H9 (cell line): Measurements from ENCODE around the gene FTH1. TPM values are rescaled to one million over a fixed set of nuclear protein-coding genes. Genes with fewer than 3 reads are reported as not detected.

Experiments used
- DNase-seq: peaks from one replicate; pipeline ENCODE4 v3.0.0-alpha.2; 2017
- H2AFZ ChIP-seq: one replicate; pipeline ENCODE4 v1.6.1; 2013; ENCODE audit warnings: mild to moderate bottlenecking, low read length, control low read depth, moderate library complexity
- H2AK5ac ChIP-seq: 2 replicates; pipeline ENCODE4 v1.6.1; 2013; ENCODE audit warnings: low read length, control low read depth, mixed read lengths; ENCODE audit not compliant: insufficient read length
- H2BK120ac ChIP-seq: one replicate; pipeline ENCODE4 v1.6.1; 2013; ENCODE audit warnings: low read depth, mild to moderate bottlenecking, low read length, control low read depth, inconsistent platforms; ENCODE audit not compliant: poor library complexity, severe bottlenecking
- H2BK12ac ChIP-seq: 2 replicates; pipeline ENCODE4 v1.6.1; 2013; ENCODE audit warnings: low read length, control low read depth, mixed read lengths, low read depth; ENCODE audit not compliant: insufficient read length
- H2BK15ac ChIP-seq: 2 replicates; pipeline ENCODE4 v1.6.1; 2013; ENCODE audit warnings: low read depth, low read length, control low read depth
- H2BK20ac ChIP-seq: one replicate; pipeline ENCODE4 v1.6.1; 2013; ENCODE audit warnings: low read depth, mild to moderate bottlenecking, low read length, control low read depth, inconsistent platforms; ENCODE audit not compliant: poor library complexity, severe bottlenecking
- H2BK5ac ChIP-seq: 2 replicates; pipeline ENCODE4 v1.6.1; 2013; ENCODE audit warnings: low read length, control low read depth, mixed read lengths; ENCODE audit not compliant: insufficient read length
- H3K14ac ChIP-seq: 2 replicates; pipeline ENCODE4 v1.6.1; 2013; ENCODE audit warnings: low read length, control low read depth; ENCODE audit not compliant: insufficient read depth
- H3K18ac ChIP-seq: 2 replicates; pipeline ENCODE4 v1.6.1; 2013; ENCODE audit warnings: low read depth, mild to moderate bottlenecking, mixed read lengths, low read length, control low read depth; ENCODE audit not compliant: insufficient read length
- H3K23ac ChIP-seq: 2 replicates; pipeline ENCODE4 v1.6.1; 2013; ENCODE audit warnings: low read length, control low read depth, mixed read lengths, low read depth; ENCODE audit not compliant: insufficient read length
- H3K23me2 ChIP-seq: 2 replicates; pipeline ENCODE4 v1.6.1; 2013; ENCODE audit warnings: low read depth, mild to moderate bottlenecking, mixed read lengths, low read length, control low read depth; ENCODE audit not compliant: insufficient read length, poor library complexity, severe bottlenecking
- H3K27ac ChIP-seq: 2 replicates; pipeline ENCODE4 v1.5.1; 2013; ENCODE audit warnings: low read length, control low read depth, mixed read lengths, low read depth; ENCODE audit not compliant: insufficient read length
- H3K27me3 ChIP-seq: 2 replicates; pipeline ENCODE4 v1.6.1; 2013; ENCODE audit warnings: low read length, control low read depth, inconsistent platforms; ENCODE audit not compliant: insufficient read depth
- H3K4ac ChIP-seq: 2 replicates; pipeline ENCODE4 v1.6.1; 2013; ENCODE audit warnings: low read depth, mild to moderate bottlenecking, control low read depth, inconsistent platforms, low read length, moderate library complexity
- H3K4me1 ChIP-seq: 2 replicates; pipeline ENCODE4 v1.6.1; 2013; ENCODE audit warnings: low read length, control low read depth, inconsistent platforms; ENCODE audit not compliant: insufficient read depth
- H3K4me2 ChIP-seq: 2 replicates; pipeline ENCODE4 v1.6.1; 2013; ENCODE audit warnings: low read length, control low read depth, mixed read lengths; ENCODE audit not compliant: insufficient read length, insufficient read depth
- H3K56ac ChIP-seq: 2 replicates; pipeline ENCODE4 v1.6.1; 2013; ENCODE audit warnings: low read depth, mild to moderate bottlenecking, mixed read lengths, low read length, control low read depth; ENCODE audit not compliant: insufficient read length
- H3K79me1 ChIP-seq: 2 replicates; pipeline ENCODE4 v1.6.1; 2013; ENCODE audit warnings: low read depth, mild to moderate bottlenecking, moderate library complexity, low read length, control low read depth, inconsistent platforms; ENCODE audit not compliant: insufficient read depth, poor library complexity, severe bottlenecking
- H3K79me2 ChIP-seq: 2 replicates; pipeline ENCODE4 v1.6.1; 2013; ENCODE audit warnings: low read length, control low read depth, inconsistent platforms; ENCODE audit not compliant: insufficient read depth
- H3K9ac ChIP-seq: 2 replicates; pipeline ENCODE4 v1.6.1; 2013; ENCODE audit warnings: low read length, control low read depth, mixed read lengths; ENCODE audit not compliant: insufficient read length; ENCODE audit errors: extremely low read depth
- H3K9me3 ChIP-seq: one replicate; pipeline ENCODE4 v1.6.1; 2013; ENCODE audit warnings: low read depth, low read length, inconsistent platforms; ENCODE audit not compliant: control insufficient read depth
- H3T11ph ChIP-seq: one replicate; pipeline ENCODE4 v1.6.1; 2013; ENCODE audit warnings: mild to moderate bottlenecking, low read length, control low read depth, inconsistent platforms
- H4K20me1 ChIP-seq: one replicate; pipeline ENCODE4 v1.6.1; 2013; ENCODE audit not compliant: control insufficient read depth, insufficient read length, insufficient read depth
- H4K5ac ChIP-seq: 2 replicates; pipeline ENCODE4 v1.6.1; 2013; ENCODE audit warnings: low read depth, mild to moderate bottlenecking, mixed read lengths, low read length, control low read depth; ENCODE audit not compliant: insufficient read length
- H4K8ac ChIP-seq: replicated peaks from 2 replicates; pipeline ENCODE4 v1.6.1; 2013; ENCODE audit warnings: low read length, control low read depth, mixed read lengths, low read depth; ENCODE audit not compliant: insufficient read length
- H4K91ac ChIP-seq: 2 replicates; pipeline ENCODE4 v1.6.1; 2013; ENCODE audit warnings: low read depth, mild to moderate bottlenecking, moderate library complexity, mixed read lengths, low read length, control low read depth; ENCODE audit not compliant: insufficient read length
- H3K27ac Mint-ChIP-seq, 3 experiments: 2 replicates in 2 of 3; 3 replicates in 1 of 3; pipeline ENCODE4 v1.8.0; 2020 to 2021; ENCODE audit warnings: mixed read lengths in 3 of 3, mild to moderate bottlenecking in 1 of 3, moderate library complexity in 1 of 3
- H3K27me3 Mint-ChIP-seq: 2 replicates; pipeline ENCODE4 v1.8.0; 2021; ENCODE audit warnings: low read depth, mild to moderate bottlenecking, moderate library complexity, mixed read lengths
- H3K36me3 Mint-ChIP-seq, 3 experiments: 2 replicates in 2 of 3; 3 replicates in 1 of 3; pipeline ENCODE4 v1.8.0; 2020 to 2021; ENCODE audit warnings: low read depth in 3 of 3, mixed read lengths in 3 of 3; ENCODE audit not compliant: insufficient read depth in 1 of 3
- H3K4me1 Mint-ChIP-seq, 2 experiments: 2 replicates each; pipeline ENCODE4 v1.8.0; 2020; ENCODE audit warnings: mixed read lengths in 2 of 2
- H3K4me3 Mint-ChIP-seq, 2 experiments: 2 replicates in 1 of 2; 3 replicates in 1 of 2; pipeline ENCODE4 v1.8.0; 2020 to 2021; ENCODE audit warnings: mild to moderate bottlenecking in 2 of 2, mixed read lengths in 2 of 2, moderate library complexity in 1 of 2
- H3K9me3 Mint-ChIP-seq, 2 experiments: 2 replicates in 1 of 2; 3 replicates in 1 of 2; pipeline ENCODE4 v1.8.0; 2020; ENCODE audit warnings: mild to moderate bottlenecking in 2 of 2, mixed read lengths in 2 of 2, moderate library complexity in 1 of 2
- WGBS: extraction: QIAGEN DNeasy Blood & Tissue Kit; methylation state at CpG from one replicate; pipeline ENCODE4 v1.1.7; 2013; ENCODE audit warnings: missing lambda C conversion rate, low lambda C conversion rate, mixed read lengths; ENCODE audit not compliant: insufficient read length; ENCODE audit errors: extremely low coverage; 5-methylcytosine and 5-hydroxymethylcytosine counted together
- total RNA-seq: library from RNA; stranded (reverse); gene quantifications from 2 replicates; pipeline ENCODE4 v1.2.1, GENCODE V29; 2021
- TF ChIP-seq, protein P1 (sequence below): fragments of 200-600 bp; sonication (generic); conservative IDR thresholded peaks from 3 replicates; pipeline ENCODE4 v1.8.0; 2021; ENCODE audit warnings: antibody characterized with exemption, mild to moderate bottlenecking

Gene FTH1
- total RNA-seq, 1 experiment from 2014 or later: 1,505 TPM

DNA sequence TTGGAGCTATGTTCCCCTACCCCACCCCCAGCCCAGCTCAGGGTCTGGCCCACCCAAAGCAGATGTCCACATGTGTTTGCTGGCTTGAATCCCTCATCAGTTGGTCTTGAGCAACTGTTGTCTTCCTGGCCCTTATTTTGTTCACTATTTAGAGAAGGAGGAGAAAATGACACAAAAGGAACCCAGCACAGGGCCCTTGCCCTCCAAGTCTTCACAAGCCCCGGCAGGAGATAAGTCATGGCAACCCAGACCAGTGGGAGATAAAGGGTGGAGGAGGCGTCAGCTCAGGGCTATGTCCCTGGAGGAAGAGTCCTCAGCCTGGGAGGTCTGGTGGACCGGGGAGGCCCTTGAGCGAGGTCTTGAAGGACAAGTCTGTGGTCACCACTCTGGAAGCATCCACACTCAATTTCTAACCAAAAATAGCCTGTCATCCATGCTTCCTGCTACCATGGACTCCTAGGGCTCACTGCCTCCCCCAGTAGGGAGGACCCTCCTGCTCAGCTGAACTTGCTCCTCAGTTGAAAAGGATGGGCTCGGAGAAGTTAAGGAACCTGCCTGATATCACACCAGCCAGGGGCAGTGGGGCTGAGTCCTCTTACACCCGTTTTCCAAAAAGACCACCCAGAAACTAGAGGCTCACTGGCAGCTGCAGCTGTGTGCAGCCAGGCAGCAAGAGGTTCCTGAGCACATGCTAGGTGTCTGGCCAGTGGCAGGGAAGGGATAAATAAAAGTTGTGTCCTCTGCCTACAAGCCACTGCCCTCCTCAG is 48.3 kb downstream of the FTH1 start:
- no CpG with 5 or more reads among the region's 6 CpGs for WGBS

More for the DNA sequence above, 48.3 kb downstream of the FTH1 start:
- DNase-seq: no peak
- Histone ChIP-seq H3T11ph (no peak overlapping the region), H3K4ac (no peak overlapping the region), H2BK20ac (no peak overlapping the region), H3K27ac (no peak overlapping the region), H2BK15ac (no peak overlapping the region), H3K4me2 (no peak overlapping the region), H2BK5ac (no peak overlapping the region), H4K5ac (no peak overlapping the region), H3K9me3 (no peaks in the 10 kb centered on the region), H3K23ac (no peak overlapping the region), H3K27me3 (no peaks in the 10 kb centered on the region; the same call in 1 of the 2 replicates), H2AK5ac (no peak overlapping the region), H4K20me1 (no peaks in the 10 kb centered on the region), H3K14ac (no peak overlapping the region), H3K79me1 (no peaks in the 10 kb centered on the region), H3K18ac (no peak overlapping the region), H3K23me2 (peaks cover 5% of the 10 kb centered on the region), H3K56ac (no peak overlapping the region), H3K4me1 (peaks cover 7% of the 10 kb centered on the region; the same call in 1 of the 2 replicates), H4K8ac (no peak overlapping the region), H3K79me2 (no peaks in the 10 kb centered on the region), H3K9ac (no peak overlapping the region), H2BK120ac (no peak overlapping the region), H4K91ac (no peak overlapping the region), H2BK12ac (no peak overlapping the region), H2AFZ (no peak overlapping the region)
- Mint-ChIP-seq H3K9me3 (no peaks in the 10 kb centered on the region; a peak in 2 of 5 replicates), H3K27ac (no peak overlapping the region), H3K27me3 (peaks cover 52% of the 10 kb centered on the region), H3K36me3 (no peaks in the 10 kb centered on the region), H3K4me1 (peaks cover 23 to 30% of the 10 kb centered on the region in 2 experiments), H3K4me3 (no peak overlapping the region)
- TF ChIP-seq, protein P1, sequence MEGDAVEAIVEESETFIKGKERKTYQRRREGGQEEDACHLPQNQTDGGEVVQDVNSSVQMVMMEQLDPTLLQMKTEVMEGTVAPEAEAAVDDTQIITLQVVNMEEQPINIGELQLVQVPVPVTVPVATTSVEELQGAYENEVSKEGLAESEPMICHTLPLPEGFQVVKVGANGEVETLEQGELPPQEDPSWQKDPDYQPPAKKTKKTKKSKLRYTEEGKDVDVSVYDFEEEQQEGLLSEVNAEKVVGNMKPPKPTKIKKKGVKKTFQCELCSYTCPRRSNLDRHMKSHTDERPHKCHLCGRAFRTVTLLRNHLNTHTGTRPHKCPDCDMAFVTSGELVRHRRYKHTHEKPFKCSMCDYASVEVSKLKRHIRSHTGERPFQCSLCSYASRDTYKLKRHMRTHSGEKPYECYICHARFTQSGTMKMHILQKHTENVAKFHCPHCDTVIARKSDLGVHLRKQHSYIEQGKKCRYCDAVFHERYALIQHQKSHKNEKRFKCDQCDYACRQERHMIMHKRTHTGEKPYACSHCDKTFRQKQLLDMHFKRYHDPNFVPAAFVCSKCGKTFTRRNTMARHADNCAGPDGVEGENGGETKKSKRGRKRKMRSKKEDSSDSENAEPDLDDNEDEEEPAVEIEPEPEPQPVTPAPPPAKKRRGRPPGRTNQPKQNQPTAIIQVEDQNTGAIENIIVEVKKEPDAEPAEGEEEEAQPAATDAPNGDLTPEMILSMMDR: no peak
